AG04449 (cell line): ENCODE results near the gene CSTB.
A peak's percentile ranks its signal among the peaks of the same experiment; 100 is the strongest.

ENCODE experiments used
- CTCF ChIA-PET: fragments of 350-600 bp; formaldehyde crosslinking; extraction: SDS; loops from one replicate; lab custom pipeline; 2021; ENCODE audit warnings: antibody characterized with exemption; lab: Yijun Ruan, JAX
- POLR2A ChIA-PET: fragments of 400-600, 350-600 bp; formaldehyde crosslinking; extraction: SDS; loops from one replicate; lab custom pipeline; 2020; ENCODE audit warnings: antibody characterized with exemption, inconsistent platforms; lab: Yijun Ruan, JAX
- DNase-seq: peaks from one replicate; pipeline ENCODE4 v3.0.0-alpha.2; 2010; ENCODE audit warnings: low read depth, low spot score
- H3K4me3 ChIP-seq: 2 replicates; pipeline ENCODE4 v1.5.1; 2011; ENCODE audit warnings: low read depth, mild to moderate bottlenecking, control low read depth, low read length
- TF ChIP-seq, protein P1 (sequence below): IDR thresholded peaks from one replicate; pipeline ENCODE4 v1.5.1; 2011; ENCODE audit warnings: mild to moderate bottlenecking, moderate library complexity, low read length, control low read depth, inconsistent platforms; ENCODE audit not compliant: insufficient read depth; ENCODE audit errors: missing control alignments

The CSTB gene

DNA sequence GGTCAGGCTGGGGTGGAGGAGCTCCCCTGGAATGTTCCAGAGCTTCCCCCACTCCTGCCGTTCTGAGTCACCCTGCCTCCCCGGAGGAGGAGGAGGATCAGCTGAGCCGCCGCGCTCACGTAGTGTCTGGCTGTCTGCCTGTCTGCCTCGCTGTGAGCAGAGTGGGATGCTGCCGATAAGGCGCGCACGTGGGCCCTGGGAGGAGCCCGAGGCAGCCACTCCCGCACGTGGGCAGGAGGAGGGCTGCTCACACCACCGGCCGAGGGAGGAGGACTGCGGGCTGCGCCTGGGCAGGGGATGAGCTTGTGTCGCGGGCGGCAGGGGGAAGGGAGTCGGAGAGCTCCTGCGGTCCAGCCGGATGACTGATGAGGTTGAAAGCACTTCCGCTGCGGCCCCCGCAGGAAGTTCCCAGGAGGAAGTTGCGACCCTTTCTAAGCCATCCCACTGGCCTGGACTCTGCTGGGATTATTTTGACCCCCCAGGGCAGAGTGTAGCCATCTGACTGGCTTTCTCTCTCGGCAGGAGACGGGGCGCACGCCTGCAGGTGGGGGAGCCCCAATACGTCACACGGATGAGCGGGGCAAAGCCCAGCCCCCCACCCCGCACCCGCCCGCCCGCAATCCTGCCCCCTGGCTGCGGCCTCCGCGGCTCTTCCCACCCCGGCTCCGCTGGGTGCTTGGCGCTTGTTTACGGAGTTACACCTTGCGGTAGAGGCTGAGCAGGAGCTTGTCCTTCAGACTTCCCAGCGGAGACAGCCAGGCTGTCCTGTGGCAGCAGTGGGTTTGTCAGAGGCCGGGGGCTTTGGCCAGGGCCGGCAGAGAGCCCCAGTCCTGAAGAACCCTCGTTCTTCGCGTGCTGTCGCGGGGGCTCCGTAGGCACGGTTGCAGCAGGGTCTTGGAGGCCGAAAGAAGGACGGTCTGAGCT, 47.4 kb downstream of the CSTB start:
- TF ChIP-seq, protein P1, sequence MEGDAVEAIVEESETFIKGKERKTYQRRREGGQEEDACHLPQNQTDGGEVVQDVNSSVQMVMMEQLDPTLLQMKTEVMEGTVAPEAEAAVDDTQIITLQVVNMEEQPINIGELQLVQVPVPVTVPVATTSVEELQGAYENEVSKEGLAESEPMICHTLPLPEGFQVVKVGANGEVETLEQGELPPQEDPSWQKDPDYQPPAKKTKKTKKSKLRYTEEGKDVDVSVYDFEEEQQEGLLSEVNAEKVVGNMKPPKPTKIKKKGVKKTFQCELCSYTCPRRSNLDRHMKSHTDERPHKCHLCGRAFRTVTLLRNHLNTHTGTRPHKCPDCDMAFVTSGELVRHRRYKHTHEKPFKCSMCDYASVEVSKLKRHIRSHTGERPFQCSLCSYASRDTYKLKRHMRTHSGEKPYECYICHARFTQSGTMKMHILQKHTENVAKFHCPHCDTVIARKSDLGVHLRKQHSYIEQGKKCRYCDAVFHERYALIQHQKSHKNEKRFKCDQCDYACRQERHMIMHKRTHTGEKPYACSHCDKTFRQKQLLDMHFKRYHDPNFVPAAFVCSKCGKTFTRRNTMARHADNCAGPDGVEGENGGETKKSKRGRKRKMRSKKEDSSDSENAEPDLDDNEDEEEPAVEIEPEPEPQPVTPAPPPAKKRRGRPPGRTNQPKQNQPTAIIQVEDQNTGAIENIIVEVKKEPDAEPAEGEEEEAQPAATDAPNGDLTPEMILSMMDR = peak; percentile 8
- ChIA-PET CTCF (interaction anchor here (0.6 to 2.4 kb wide), 7 partner anchors 8 to 129 kb away, joined by 3 to 10 read pairs (median 4); partner anchors contain the start of gene PDXK), POLR2A (interaction anchor here (1.0 to 2.3 kb wide), 4 partner anchors 9 to 69 kb away, joined by 3 to 15 read pairs (median 6); partner anchors contain the start of genes HSF2BP, PDXK and RRP1B)
- DNase-seq = peak; percentile 93
- peak overlapping the region; percentile 61 for H3K4me3 ChIP-seq

DNA sequence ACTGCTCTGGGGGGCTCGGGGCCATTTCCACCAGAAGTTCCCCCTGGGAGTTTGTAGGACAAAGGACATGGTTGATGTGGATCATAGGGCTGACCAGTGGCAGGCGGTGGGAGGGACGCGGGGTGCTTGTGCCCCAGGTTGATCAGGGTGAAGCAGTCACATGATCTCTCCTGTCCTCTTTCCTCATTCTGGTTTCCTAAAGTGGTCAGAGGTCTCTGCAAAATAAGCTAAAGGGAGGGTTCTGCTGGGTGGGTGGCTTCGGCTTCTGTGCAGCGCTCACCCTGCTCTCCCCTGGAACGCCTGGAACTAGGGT, 48.0 kb downstream of the CSTB start:
- CTCF ChIA-PET = interaction anchor here (0.6 to 2.4 kb wide), 6 partner anchors 8 to 130 kb away, joined by 3 to 10 read pairs (median 4); partner anchors contain the start of gene PDXK
- no peak for DNase-seq
- H3K4me3 ChIP-seq = peak overlapping the region; percentile 61
- POLR2A ChIA-PET = interaction anchor here (1.0 to 2.3 kb wide), 4 partner anchors 8 to 69 kb away, joined by 3 to 15 read pairs (median 6); partner anchors contain the start of genes HSF2BP, PDXK and RRP1B
- TF ChIP-seq, protein P1 = no peak

DNA sequence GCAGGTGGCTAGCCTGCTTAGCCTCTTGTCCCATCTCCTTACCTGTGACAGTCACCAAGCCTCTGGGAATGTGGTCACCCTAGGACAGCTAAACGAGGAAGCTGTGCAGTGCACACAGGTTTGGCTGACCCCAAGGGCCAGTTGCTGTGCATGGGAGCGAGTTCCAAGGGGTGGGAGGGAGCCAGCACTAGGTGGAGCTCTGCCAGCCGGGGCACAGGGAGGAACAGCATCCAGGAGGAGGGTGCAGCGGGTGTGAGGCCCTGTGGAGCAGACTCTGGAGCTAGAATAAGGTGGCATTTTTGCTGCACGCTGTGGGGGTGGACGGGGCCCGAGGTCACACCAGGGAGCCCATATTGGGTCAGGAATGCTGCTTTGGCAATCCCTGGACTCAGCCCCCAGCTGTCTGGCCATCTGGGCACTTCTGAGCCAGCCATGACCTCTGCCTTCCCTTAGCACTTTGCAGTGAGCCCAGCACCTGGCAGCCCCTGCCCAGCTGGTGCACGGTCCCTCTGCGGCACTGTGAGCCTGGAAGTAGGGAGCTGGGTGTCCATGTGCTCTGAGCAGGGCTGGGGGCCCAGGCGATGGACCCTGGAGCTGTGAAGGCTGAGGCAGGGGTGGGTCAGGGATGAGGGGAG, 48.5 kb downstream of the CSTB start:
- no peak overlapping the region; the same call in 1 of the 2 replicates for H3K4me3 ChIP-seq
- DNase-seq = no peak
- ChIA-PET POLR2A (interaction anchor here (1.6 to 2.3 kb wide), 2 partner anchors 8 to 15 kb away, joined by 8 to 15 read pairs; partner anchors contain the start of gene PDXK), CTCF (interaction anchor here (1.8 to 2.4 kb wide), 2 partner anchors 8 to 20 kb away, joined by 6 to 10 read pairs; partner anchors contain the start of gene PDXK)
- TF ChIP-seq, protein P1 = no peak

DNA sequence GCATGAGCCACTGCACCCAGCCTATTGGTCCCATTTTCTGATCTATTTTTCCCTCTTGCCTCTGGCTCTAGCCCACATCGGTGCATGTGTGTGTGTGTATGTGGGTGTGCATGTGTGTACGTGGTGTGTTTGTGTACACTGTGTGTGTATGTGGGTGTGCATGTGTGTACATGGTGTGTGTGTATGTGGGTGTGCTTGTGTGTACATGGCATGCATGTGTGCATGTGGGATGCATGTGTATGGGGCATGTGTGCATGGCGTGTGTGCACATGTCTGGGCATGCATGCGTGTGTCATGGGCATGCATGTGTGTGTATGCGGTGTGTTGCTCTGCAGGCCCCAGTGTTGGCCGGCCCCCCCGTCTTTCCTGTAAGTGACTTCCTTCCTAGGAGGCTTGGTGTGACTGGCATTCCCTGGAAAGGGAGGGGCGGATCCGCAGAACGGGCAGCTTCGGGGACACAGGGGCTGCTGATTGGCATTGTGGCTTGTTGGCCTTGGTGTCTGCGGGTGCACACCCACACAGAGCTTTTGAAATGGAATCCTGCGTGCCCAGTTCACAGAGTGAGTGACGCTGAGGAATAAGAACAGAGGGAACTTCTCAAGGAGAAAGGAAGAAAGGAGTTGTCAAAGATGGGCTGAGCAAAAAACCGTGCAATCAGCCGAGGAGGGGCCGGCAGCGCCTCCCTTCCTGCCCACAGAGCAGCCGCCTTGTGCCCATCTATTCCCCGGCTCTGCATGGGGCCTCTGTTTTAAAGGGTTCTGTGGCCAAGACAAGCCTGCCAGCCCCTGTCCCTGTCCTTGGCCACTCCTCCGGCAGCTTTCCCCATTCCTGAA, 49.2 kb downstream of the CSTB start:
- TF ChIP-seq, protein P1 = no peak
- no peak overlapping the region for H3K4me3 ChIP-seq
- CTCF ChIA-PET = interaction anchor here (1.8 kb wide), 1 partner anchor 19 kb away, joined by 6 read pairs; no protein-coding TSS in a partner anchor
- POLR2A ChIA-PET = no interaction called here
- DNase-seq = no peak
